Measurements from ENCODE around the gene MYO15B. TPM values are rescaled to one million over a fixed set of nuclear protein-coding genes. Genes with fewer than 3 reads are reported as not detected.
A peak's percentile ranks its signal among the peaks of the same experiment; 100 is the strongest.

Gene MYO15B
- total and polyA plus RNA-seq, 2 of the 13 experiments (the other 11 are each of a cell fraction or from before 2014, with no cell fraction given), result 2.8 to 8.1 TPM

DNA sequence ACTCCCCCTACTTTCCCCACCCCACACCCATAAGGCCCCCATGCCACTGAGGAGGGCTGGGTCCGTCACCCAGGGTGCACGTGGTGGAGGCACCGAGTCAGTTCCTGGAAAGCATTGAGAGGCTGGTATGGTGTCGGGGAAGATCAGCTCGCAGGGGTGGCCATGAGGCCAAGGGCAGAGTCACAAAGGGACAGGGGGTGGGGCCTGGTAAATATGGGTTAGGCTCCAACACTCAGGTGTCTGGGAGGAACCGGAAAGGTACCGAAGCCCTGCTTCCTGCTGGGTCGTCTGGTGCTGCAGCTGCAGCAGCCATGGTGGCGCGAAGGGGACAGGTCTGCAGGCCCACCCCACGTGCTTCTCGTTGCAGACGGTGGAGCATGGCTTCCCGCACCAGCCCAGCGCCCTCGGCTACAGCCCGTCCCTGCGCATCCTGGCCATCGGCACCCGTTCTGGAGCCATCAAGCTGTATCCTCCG, 31.9 kb upstream of the MYO15B start (continued):
- TF ChIP-seq ZNF782 (CRISPR knock-in tag; IDR thresholded peaks at IDR 0.05; ENCODE audit: borderline replicate concordance) (no peak), NR2F6 (IDR thresholded peaks at IDR 0.05) (no peak; the same call in 1 of the 2 replicates), NR2F6 (CRISPR knock-in tag; IDR thresholded peaks at IDR 0.05) (peak; percentile 69; the same call in 1 of the 2 replicates), FOXA1 (IDR thresholded peaks at IDR 0.05) (no peak), FOXA1 (CRISPR knock-in tag; IDR thresholded peaks at IDR 0.05) (peak; percentile 56), ZFX (CRISPR knock-in tag; IDR thresholded peaks at IDR 0.05; ENCODE audit: low read depth) (0 out of 2 replicates have a peak, but pooled peaks have one; percentile 11), ZNF629 (CRISPR knock-in tag; conservative IDR thresholded peaks at IDR 0.05) (no peak), SOX13 (IDR thresholded peaks at IDR 0.05) (no peak), SOX13 (CRISPR knock-in tag; conservative IDR thresholded peaks at IDR 0.05 in 1 of 2, IDR thresholded peaks at IDR 0.05 in 1 of 2) (peak in 1 of 2 experiments; percentile 41; a peak in 1 of 4 replicates), NCOA2 (CRISPR knock-in tag; IDR thresholded peaks at IDR 0.05) (0 out of 2 replicates have a peak, but pooled peaks have one; percentile 12), DR1 (CRISPR knock-in tag; IDR thresholded peaks at IDR 0.05) (no peak), NONO (IDR thresholded peaks at IDR 0.05) (no peak), NONO (CRISPR knock-in tag; conservative IDR thresholded peaks at IDR 0.05) (peak; percentile 58; the same call in 1 of the 2 replicates), KLF11 (CRISPR knock-in tag; IDR thresholded peaks at IDR 0.05) (no peak), ERF (CRISPR knock-in tag; IDR thresholded peaks at IDR 0.05) (peak; percentile 30; the same call in 1 of the 2 replicates), RXRB (CRISPR knock-in tag; IDR thresholded peaks at IDR 0.05; ENCODE audit: borderline replicate concordance) (peak; percentile 95), HNF4A (CRISPR knock-in tag; IDR thresholded peaks at IDR 0.05) (peak; percentile 34; the same call in 1 of the 2 replicates), ZNF563 (CRISPR knock-in tag; IDR thresholded peaks at IDR 0.05) (no peak), ZNF644 (CRISPR knock-in tag; IDR thresholded peaks at IDR 0.05; ENCODE audit: low read depth) (no peak), ZSCAN20 (CRISPR knock-in tag; IDR thresholded peaks at IDR 0.05; ENCODE audit: borderline replicate concordance) (no peak), ZNF414 (CRISPR knock-in tag; IDR thresholded peaks at IDR 0.05) (no peak), MTA1 (CRISPR knock-in tag; IDR thresholded peaks at IDR 0.05; ENCODE audit: borderline replicate concordance) (peak; percentile 41; the same call in 1 of the 2 replicates), ARNTL (CRISPR knock-in tag; IDR thresholded peaks at IDR 0.05) (0 out of 2 replicates have a peak, but pooled peaks have one; percentile 18), GATAD2A (CRISPR knock-in tag; IDR thresholded peaks at IDR 0.05) (peak; percentile 48; the same call in 1 of the 2 replicates), ZNF121 (CRISPR knock-in tag; IDR thresholded peaks at IDR 0.05) (no peak), ZNF468 (CRISPR knock-in tag; IDR thresholded peaks at IDR 0.05) (no peak), KDM6A (CRISPR knock-in tag; IDR thresholded peaks at IDR 0.05; ENCODE audit: low read depth) (no peak), ZKSCAN1 (IDR thresholded peaks at IDR 0.05; ENCODE audit: low read length) (no peak), ZNF329 (CRISPR knock-in tag; IDR thresholded peaks at IDR 0.05; ENCODE audit: low read depth) (no peak)
- TF ChIP-seq, protein P1, sequence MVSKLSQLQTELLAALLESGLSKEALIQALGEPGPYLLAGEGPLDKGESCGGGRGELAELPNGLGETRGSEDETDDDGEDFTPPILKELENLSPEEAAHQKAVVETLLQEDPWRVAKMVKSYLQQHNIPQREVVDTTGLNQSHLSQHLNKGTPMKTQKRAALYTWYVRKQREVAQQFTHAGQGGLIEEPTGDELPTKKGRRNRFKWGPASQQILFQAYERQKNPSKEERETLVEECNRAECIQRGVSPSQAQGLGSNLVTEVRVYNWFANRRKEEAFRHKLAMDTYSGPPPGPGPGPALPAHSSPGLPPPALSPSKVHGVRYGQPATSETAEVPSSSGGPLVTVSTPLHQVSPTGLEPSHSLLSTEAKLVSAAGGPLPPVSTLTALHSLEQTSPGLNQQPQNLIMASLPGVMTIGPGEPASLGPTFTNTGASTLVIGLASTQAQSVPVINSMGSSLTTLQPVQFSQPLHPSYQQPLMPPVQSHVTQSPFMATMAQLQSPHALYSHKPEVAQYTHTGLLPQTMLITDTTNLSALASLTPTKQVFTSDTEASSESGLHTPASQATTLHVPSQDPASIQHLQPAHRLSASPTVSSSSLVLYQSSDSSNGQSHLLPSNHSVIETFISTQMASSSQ (IDR thresholded peaks at IDR 0.05; ENCODE audit: low read depth), result no peak
- TF ChIP-seq, protein P1 (CRISPR knock-in tag; IDR thresholded peaks at IDR 0.05; ENCODE audit: borderline replicate concordance), result peak; percentile 57; the same call in 1 of the 2 replicates

All from HepG2 (cell line).